HepG2 (cell line): ENCODE results near the gene SCUBE1.

Experiments used
- GTF2F1 ChIP-seq: fragments of 150-350 bp; IDR thresholded peaks from 2 replicates; pipeline ENCODE4 v1.6.1; 2014; ENCODE audit warnings: low read length
- KDM4B ChIP-seq: sonication (generic); formaldehyde crosslinking; IDR thresholded peaks from 2 replicates; pipeline ENCODE4 v1.4.0; 2020; ENCODE audit warnings: missing genetic modification reagents
- NFE2L2 ChIP-seq: fragments of 150-350 bp; IDR thresholded peaks from 2 replicates; pipeline ENCODE4 v1.6.1; 2014; ENCODE audit warnings: low read length
- SRSF9 ChIP-seq: fragments of 200-400 bp; formaldehyde crosslinking; IDR thresholded peaks from 2 replicates; pipeline ENCODE4 v1.6.1; 2018; ENCODE audit warnings: borderline replicate concordance, mild to moderate bottlenecking, low read depth, low read length; ENCODE audit not compliant: insufficient read depth, poor library complexity, severe bottlenecking
- TARDBP ChIP-seq: sonication (generic); formaldehyde crosslinking; IDR thresholded peaks from 2 replicates; pipeline ENCODE4 v1.8.0; 2022; ENCODE audit warnings: mild to moderate bottlenecking, missing genetic modification reagents
- ZBTB7A ChIP-seq: sonication (generic); formaldehyde crosslinking; IDR thresholded peaks from 2 replicates; pipeline ENCODE4 v1.8.0; 2022; ENCODE audit warnings: mild to moderate bottlenecking, missing genetic modification reagents
- ZNF121 ChIP-seq: sonication (generic); formaldehyde crosslinking; IDR thresholded peaks from 2 replicates; pipeline ENCODE4 v1.5.0; 2020; ENCODE audit warnings: mild to moderate bottlenecking, missing genetic modification reagents
- ZNF367 ChIP-seq: sonication (generic); formaldehyde crosslinking; IDR thresholded peaks from 2 replicates; pipeline ENCODE4 v1.4.0; 2020; ENCODE audit warnings: missing genetic modification reagents, borderline replicate concordance
- ZNF747 ChIP-seq: sonication (generic); formaldehyde crosslinking; IDR thresholded peaks from 2 replicates; pipeline ENCODE4 v1.8.1; 2023; ENCODE audit warnings: missing genetic modification reagents, mild to moderate bottlenecking, borderline replicate concordance
- ZSCAN29 ChIP-seq: sonication (generic); formaldehyde crosslinking; conservative IDR thresholded peaks from 2 replicates; pipeline ENCODE4 v1.4.0; 2020; ENCODE audit warnings: mild to moderate bottlenecking, missing genetic modification reagents
- TF ChIP-seq, protein P1 (sequence below): IDR thresholded peaks from 2 replicates; pipeline ENCODE4 v1.6.1; 2016; ENCODE audit warnings: low read depth, control low read depth
- TF ChIP-seq, protein P2 (sequence below): sonication (generic); formaldehyde crosslinking; IDR thresholded peaks from 2 replicates; pipeline ENCODE4 v1.5.0; 2020; ENCODE audit warnings: mild to moderate bottlenecking, missing genetic modification reagents, moderate library complexity
- TF ChIP-seq, protein P3 (sequence below): sonication (generic); formaldehyde crosslinking; IDR thresholded peaks from 2 replicates; pipeline ENCODE4 v1.4.0; 2020; ENCODE audit warnings: missing genetic modification reagents
- TF ChIP-seq, protein P4 (sequence below): sonication (generic); formaldehyde crosslinking; IDR thresholded peaks from 2 replicates; pipeline ENCODE4 v1.4.0; 2020; ENCODE audit warnings: missing genetic modification reagents

DNA sequence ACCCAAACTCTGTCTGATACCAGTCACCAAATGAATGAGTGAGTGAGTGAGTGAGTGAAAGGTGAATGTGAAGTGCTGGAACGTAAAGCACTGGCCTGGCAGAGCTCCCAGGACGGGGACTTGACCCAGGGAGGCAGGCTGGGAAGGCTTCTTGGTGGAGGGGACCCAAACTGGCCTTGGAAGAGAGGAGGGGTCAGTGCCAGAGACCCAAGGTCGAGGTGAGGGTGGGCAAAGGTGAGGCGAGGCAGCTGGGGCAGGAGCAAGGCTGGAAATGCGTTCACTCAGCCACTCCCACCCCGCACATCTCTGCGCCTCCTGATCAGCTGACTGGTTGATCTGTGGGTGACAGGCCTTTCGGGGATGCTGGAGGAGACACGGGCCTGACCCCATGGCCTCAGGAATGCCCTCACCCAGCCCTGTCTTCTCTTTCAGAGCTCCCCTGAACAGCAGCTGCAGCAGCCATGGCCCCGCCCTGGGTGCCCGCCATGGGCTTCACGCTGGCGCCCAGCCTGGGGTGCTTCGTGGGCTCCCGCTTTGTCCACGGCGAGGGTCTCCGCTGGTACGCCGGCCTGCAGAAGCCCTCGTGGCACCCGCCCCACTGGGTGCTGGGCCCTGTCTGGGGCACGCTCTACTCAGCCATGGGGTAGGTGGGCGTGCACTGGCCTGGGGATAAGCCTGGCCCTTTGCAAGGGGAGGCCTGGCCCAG, 184.2 kb downstream of the SCUBE1 start:
- TF ChIP-seq GTF2F1 (no peak), ZNF121 (no peak), ZNF747 (no peak), ZNF367 (no peak), TARDBP (no peak), ZSCAN29 (CRISPR knock-in tag) (no peak), SRSF9 (no peak), ZBTB7A (CRISPR knock-in tag) (no peak), KDM4B (no peak), NFE2L2 (no peak)
- TF ChIP-seq, protein P1, sequence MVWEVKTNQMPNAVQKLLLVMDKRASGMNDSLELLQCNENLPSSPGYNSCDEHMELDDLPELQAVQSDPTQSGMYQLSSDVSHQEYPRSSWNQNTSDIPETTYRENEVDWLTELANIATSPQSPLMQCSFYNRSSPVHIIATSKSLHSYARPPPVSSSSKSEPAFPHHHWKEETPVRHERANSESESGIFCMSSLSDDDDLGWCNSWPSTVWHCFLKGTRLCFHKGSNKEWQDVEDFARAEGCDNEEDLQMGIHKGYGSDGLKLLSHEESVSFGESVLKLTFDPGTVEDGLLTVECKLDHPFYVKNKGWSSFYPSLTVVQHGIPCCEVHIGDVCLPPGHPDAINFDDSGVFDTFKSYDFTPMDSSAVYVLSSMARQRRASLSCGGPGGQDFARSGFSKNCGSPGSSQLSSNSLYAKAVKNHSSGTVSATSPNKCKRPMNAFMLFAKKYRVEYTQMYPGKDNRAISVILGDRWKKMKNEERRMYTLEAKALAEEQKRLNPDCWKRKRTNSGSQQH (CRISPR knock-in tag): no peak
- TF ChIP-seq, protein P2, sequence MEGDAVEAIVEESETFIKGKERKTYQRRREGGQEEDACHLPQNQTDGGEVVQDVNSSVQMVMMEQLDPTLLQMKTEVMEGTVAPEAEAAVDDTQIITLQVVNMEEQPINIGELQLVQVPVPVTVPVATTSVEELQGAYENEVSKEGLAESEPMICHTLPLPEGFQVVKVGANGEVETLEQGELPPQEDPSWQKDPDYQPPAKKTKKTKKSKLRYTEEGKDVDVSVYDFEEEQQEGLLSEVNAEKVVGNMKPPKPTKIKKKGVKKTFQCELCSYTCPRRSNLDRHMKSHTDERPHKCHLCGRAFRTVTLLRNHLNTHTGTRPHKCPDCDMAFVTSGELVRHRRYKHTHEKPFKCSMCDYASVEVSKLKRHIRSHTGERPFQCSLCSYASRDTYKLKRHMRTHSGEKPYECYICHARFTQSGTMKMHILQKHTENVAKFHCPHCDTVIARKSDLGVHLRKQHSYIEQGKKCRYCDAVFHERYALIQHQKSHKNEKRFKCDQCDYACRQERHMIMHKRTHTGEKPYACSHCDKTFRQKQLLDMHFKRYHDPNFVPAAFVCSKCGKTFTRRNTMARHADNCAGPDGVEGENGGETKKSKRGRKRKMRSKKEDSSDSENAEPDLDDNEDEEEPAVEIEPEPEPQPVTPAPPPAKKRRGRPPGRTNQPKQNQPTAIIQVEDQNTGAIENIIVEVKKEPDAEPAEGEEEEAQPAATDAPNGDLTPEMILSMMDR (CRISPR knock-in tag): no peak
- TF ChIP-seq, protein P3, sequence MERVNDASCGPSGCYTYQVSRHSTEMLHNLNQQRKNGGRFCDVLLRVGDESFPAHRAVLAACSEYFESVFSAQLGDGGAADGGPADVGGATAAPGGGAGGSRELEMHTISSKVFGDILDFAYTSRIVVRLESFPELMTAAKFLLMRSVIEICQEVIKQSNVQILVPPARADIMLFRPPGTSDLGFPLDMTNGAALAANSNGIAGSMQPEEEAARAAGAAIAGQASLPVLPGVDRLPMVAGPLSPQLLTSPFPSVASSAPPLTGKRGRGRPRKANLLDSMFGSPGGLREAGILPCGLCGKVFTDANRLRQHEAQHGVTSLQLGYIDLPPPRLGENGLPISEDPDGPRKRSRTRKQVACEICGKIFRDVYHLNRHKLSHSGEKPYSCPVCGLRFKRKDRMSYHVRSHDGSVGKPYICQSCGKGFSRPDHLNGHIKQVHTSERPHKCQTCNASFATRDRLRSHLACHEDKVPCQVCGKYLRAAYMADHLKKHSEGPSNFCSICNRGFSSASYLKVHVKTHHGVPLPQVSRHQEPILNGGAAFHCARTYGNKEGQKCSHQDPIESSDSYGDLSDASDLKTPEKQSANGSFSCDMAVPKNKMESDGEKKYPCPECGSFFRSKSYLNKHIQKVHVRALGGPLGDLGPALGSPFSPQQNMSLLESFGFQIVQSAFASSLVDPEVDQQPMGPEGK (CRISPR knock-in tag): no peak
- TF ChIP-seq, protein P4, sequence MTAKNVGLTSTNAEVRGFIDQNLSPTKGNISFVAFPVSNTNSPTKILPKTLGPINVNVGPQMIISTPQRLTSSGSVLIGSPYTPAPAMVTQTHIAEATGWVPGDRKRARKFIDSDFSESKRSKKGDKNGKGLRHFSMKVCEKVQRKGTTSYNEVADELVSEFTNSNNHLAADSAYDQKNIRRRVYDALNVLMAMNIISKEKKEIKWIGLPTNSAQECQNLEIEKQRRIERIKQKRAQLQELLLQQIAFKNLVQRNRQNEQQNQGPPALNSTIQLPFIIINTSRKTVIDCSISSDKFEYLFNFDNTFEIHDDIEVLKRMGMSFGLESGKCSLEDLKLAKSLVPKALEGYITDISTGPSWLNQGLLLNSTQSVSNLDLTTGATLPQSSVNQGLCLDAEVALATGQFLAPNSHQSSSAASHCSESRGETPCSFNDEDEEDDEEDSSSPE (CRISPR knock-in tag): no peak
